H1 (cell line): ENCODE data around the gene IRF4. TPM values are rescaled to one million over a fixed set of nuclear protein-coding genes. Genes with fewer than 3 reads are reported as not detected.

Experiments
- GTF2F1 ChIP-seq: IDR thresholded peaks from 2 replicates; pipeline ENCODE4 v1.6.1; 2012; ENCODE audit warnings: low read depth, low read length, improper control_type of control experiment, borderline replicate concordance
- NANOG ChIP-seq: IDR thresholded peaks from 2 replicates; pipeline ENCODE4 v1.6.1; 2011; ENCODE audit warnings: low read length, low read depth, mild to moderate bottlenecking, inconsistent platforms; ENCODE audit not compliant: insufficient read depth, poor library complexity, severe bottlenecking
- TAF7 ChIP-seq: optimal IDR thresholded peaks from 2 replicates; pipeline ENCODE3; 2011; ENCODE audit warnings: low read depth, mild to moderate bottlenecking, inconsistent platforms, low read length, moderate library complexity, borderline replicate concordance
- polyA plus RNA-seq, 7 experiments: library from polyadenylated mRNA; depleted of rRNA in 3 of 7; stranded (reverse) in 5 of 7; unstranded in 2 of 7; fragments of >200 nt in 5 of 7; fragments of 200-250 nt in 2 of 7; gene quantifications; 1 replicate in 5 of 7; 2 replicates in 1 of 7; 4 replicates in 1 of 7; pipeline versions ENCODE4 v1.2.1 to v1.2.3, GENCODE V29; 2011 to 2013; ENCODE audit warnings: missing spikeins in 2 of 7, mixed read lengths in 2 of 7
- total RNA-seq: library from RNA; stranded (reverse); fragmentation: NEBNext Ultra II Directional; extraction: Animal tissue kit (Norgen Biotek cat#: 25700); gene quantifications from 2 replicates; pipeline ENCODE4 v1.2.1, GENCODE V29; 2021
- TF ChIP-seq, protein P1 (sequence below): fragments of 300-600 bp; sonication (generic); IDR thresholded peaks from 2 replicates; pipeline ENCODE4 v1.7.1; 2012; ENCODE audit warnings: low read length, moderate library complexity, mild to moderate bottlenecking, inconsistent platforms; ENCODE audit not compliant: insufficient replicate concordance
- TF ChIP-seq, protein P2 (sequence below): IDR thresholded peaks from 2 replicates; pipeline ENCODE4 v1.6.1; 2012; ENCODE audit warnings: inconsistent platforms

The IRF4 gene
- total and polyA plus RNA-seq, 2 of the 8 experiments (the other 6 are each of a cell fraction or from before 2014, with no cell fraction given), result 0.77 to 2.1 TPM

DNA sequence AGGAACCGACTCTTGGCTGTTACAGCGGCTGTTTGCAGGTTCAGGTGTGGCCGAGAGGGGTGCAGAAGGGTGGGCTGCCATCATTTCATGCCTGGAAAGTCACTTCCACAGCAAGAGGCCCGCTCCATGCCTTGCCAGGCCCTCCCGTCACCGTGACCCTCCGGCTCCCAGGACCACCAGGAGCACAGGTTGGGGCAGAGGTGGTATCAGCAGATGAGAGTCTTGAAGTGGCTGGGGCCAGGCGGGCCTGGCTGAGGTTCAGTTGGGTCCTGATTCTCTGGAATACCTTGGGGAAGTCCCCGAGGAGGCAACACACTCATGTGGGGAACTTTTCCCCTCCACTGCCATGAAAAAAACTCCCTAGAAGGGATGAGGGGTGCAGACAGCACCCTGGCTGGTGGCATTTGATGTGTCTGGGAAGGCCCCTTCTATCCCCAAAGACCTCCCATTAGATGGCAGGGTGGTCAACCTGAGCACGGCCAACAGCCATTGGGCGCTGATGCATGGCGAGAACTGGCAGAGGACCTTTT, 34.2 kb upstream of the IRF4 start (continued):
- TF ChIP-seq, protein P1, sequence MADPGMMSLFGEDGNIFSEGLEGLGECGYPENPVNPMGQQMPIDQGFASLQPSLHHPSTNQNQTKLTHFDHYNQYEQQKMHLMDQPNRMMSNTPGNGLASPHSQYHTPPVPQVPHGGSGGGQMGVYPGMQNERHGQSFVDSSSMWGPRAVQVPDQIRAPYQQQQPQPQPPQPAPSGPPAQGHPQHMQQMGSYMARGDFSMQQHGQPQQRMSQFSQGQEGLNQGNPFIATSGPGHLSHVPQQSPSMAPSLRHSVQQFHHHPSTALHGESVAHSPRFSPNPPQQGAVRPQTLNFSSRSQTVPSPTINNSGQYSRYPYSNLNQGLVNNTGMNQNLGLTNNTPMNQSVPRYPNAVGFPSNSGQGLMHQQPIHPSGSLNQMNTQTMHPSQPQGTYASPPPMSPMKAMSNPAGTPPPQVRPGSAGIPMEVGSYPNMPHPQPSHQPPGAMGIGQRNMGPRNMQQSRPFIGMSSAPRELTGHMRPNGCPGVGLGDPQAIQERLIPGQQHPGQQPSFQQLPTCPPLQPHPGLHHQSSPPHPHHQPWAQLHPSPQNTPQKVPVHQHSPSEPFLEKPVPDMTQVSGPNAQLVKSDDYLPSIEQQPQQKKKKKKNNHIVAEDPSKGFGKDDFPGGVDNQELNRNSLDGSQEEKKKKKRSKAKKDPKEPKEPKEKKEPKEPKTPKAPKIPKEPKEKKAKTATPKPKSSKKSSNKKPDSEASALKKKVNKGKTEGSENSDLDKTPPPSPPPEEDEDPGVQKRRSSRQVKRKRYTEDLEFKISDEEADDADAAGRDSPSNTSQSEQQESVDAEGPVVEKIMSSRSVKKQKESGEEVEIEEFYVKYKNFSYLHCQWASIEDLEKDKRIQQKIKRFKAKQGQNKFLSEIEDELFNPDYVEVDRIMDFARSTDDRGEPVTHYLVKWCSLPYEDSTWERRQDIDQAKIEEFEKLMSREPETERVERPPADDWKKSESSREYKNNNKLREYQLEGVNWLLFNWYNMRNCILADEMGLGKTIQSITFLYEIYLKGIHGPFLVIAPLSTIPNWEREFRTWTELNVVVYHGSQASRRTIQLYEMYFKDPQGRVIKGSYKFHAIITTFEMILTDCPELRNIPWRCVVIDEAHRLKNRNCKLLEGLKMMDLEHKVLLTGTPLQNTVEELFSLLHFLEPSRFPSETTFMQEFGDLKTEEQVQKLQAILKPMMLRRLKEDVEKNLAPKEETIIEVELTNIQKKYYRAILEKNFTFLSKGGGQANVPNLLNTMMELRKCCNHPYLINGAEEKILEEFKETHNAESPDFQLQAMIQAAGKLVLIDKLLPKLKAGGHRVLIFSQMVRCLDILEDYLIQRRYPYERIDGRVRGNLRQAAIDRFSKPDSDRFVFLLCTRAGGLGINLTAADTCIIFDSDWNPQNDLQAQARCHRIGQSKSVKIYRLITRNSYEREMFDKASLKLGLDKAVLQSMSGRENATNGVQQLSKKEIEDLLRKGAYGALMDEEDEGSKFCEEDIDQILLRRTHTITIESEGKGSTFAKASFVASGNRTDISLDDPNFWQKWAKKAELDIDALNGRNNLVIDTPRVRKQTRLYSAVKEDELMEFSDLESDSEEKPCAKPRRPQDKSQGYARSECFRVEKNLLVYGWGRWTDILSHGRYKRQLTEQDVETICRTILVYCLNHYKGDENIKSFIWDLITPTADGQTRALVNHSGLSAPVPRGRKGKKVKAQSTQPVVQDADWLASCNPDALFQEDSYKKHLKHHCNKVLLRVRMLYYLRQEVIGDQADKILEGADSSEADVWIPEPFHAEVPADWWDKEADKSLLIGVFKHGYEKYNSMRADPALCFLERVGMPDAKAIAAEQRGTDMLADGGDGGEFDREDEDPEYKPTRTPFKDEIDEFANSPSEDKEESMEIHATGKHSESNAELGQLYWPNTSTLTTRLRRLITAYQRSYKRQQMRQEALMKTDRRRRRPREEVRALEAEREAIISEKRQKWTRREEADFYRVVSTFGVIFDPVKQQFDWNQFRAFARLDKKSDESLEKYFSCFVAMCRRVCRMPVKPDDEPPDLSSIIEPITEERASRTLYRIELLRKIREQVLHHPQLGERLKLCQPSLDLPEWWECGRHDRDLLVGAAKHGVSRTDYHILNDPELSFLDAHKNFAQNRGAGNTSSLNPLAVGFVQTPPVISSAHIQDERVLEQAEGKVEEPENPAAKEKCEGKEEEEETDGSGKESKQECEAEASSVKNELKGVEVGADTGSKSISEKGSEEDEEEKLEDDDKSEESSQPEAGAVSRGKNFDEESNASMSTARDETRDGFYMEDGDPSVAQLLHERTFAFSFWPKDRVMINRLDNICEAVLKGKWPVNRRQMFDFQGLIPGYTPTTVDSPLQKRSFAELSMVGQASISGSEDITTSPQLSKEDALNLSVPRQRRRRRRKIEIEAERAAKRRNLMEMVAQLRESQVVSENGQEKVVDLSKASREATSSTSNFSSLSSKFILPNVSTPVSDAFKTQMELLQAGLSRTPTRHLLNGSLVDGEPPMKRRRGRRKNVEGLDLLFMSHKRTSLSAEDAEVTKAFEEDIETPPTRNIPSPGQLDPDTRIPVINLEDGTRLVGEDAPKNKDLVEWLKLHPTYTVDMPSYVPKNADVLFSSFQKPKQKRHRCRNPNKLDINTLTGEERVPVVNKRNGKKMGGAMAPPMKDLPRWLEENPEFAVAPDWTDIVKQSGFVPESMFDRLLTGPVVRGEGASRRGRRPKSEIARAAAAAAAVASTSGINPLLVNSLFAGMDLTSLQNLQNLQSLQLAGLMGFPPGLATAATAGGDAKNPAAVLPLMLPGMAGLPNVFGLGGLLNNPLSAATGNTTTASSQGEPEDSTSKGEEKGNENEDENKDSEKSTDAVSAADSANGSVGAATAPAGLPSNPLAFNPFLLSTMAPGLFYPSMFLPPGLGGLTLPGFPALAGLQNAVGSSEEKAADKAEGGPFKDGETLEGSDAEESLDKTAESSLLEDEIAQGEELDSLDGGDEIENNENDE, result no peak
- TF ChIP-seq GTF2F1 (no peak), TAF7 (no peak), NANOG (no peak)
- TF ChIP-seq, protein P2, sequence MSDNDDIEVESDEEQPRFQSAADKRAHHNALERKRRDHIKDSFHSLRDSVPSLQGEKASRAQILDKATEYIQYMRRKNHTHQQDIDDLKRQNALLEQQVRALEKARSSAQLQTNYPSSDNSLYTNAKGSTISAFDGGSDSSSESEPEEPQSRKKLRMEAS, result no peak
